IMR-90 (cell line): ENCODE measurements around the gene MAP1LC3A.

Source experiments
- CTCF ChIP-seq: conservative IDR thresholded peaks from 2 replicates; pipeline ENCODE4 v1.5.1; 2012; ENCODE audit warnings: mild to moderate bottlenecking, low read depth, low read length, improper control_type of control experiment
- POLR2A ChIP-seq: IDR thresholded peaks from 2 replicates; pipeline ENCODE4 v1.6.1; 2012; ENCODE audit warnings: mild to moderate bottlenecking, low read depth, low read length

- no peak for TF ChIP-seq POLR2A
- TF ChIP-seq CTCF, result no peak
Measured at GRCh38 chr20:34531608-34532265, 26.8 kb upstream of the MAP1LC3A start.
